SH-SY5Y (cell line): ENCODE results near the gene C19orf47.

Experiments
- GATA2 ChIP-seq: IDR thresholded peaks from 2 replicates; pipeline ENCODE4 v1.6.1; 2011; ENCODE audit warnings: mild to moderate bottlenecking, low read depth, low read length
- GATA3 ChIP-seq: IDR thresholded peaks from 2 replicates; pipeline ENCODE4 v1.6.1; 2011; ENCODE audit warnings: low read depth, mild to moderate bottlenecking, low read length, moderate library complexity

GRCh38 chr19:40396886-40397567 is 48.8 kb upstream of the C19orf47 start:
- no peak for TF ChIP-seq GATA3
- no peak for TF ChIP-seq GATA2
